BLaER1 (cell line): ENCODE results near the gene KLHL36.

ENCODE experiments used
- H3K27ac ChIP-seq: shearing (Covaris generic); formaldehyde crosslinking; 2 replicates; pipeline ENCODE4 v1.8.1; 2022
- H3K27me3 ChIP-seq: shearing (Covaris generic); formaldehyde crosslinking; 2 replicates; pipeline ENCODE4 v1.8.1; 2022
- H3K36me3 ChIP-seq: shearing (Covaris generic); formaldehyde crosslinking; 2 replicates; pipeline ENCODE4 v1.8.1; 2022
- H3K4me1 ChIP-seq: shearing (Covaris generic); formaldehyde crosslinking; 2 replicates; pipeline ENCODE4 v1.8.1; 2022
- H3K4me2 ChIP-seq: shearing (Covaris generic); formaldehyde crosslinking; 2 replicates; pipeline ENCODE4 v1.8.1; 2022
- H3K4me3 ChIP-seq: shearing (Covaris generic); formaldehyde crosslinking; 2 replicates; pipeline ENCODE4 v1.8.1; 2022
- H3K9ac ChIP-seq: shearing (Covaris generic); formaldehyde crosslinking; 2 replicates; pipeline ENCODE4 v1.8.1; 2022
- H3K9me3 ChIP-seq: shearing (Covaris generic); formaldehyde crosslinking; 2 replicates; pipeline ENCODE4 v1.8.1; 2022
- H4K20me1 ChIP-seq: shearing (Covaris generic); formaldehyde crosslinking; 2 replicates; pipeline ENCODE4 v1.8.1; 2022
- Cebpa-rat ChIP-seq: shearing (Covaris generic); IDR thresholded peaks from 2 replicates; pipeline ENCODE4 v1.8.1; 2022

Gene KLHL36

GRCh38 chr16:84700446-84701300 lies 52.4 kb downstream of the KLHL36 start:
- peaks cover 11% of the 10 kb centered on the region for H3K36me3 ChIP-seq
- H3K4me2 ChIP-seq = peak overlapping the region; percentile 95
- H3K9ac ChIP-seq = peak overlapping the region; percentile 99
- peaks cover 57% of the 10 kb centered on the region for H4K20me1 ChIP-seq
- no peaks in the 10 kb centered on the region for H3K9me3 ChIP-seq
- peak overlapping the region; percentile 100 for H3K4me3 ChIP-seq
- H3K27me3 ChIP-seq = no peaks in the 10 kb centered on the region
- H3K4me1 ChIP-seq = peaks cover 54% of the 10 kb centered on the region
- no peak for TF ChIP-seq Cebpa-rat
- H3K27ac ChIP-seq = peak overlapping the region; percentile 99

DNA sequence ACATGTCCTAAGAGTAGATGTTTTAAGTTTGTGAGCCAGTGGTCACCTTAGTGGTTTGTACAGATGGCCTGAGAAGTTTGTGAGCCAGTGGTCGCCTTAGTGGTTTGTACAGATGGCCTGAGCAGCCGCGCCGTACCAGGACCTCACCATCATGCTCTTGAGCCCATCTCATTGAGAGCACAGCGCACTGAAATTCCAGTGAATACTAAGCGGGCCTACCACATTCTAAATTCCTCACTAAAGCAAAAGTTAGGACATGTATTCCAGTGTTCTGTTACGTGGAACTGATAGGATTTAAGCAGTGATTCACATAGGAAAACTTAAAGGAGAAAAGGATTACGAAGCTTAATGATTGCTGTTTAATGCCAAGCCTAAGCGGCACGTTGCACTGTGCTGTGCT lies 55.4 kb downstream of the KLHL36 start:
- H3K9me3 ChIP-seq = no peaks in the 10 kb centered on the region
- peaks cover 87% of the 10 kb centered on the region for H4K20me1 ChIP-seq
- no peak overlapping the region for H3K27ac ChIP-seq
- peaks cover 31% of the 10 kb centered on the region for H3K36me3 ChIP-seq
- H3K9ac ChIP-seq = 0 out of 2 replicates have a peak overlapping the region, but pooled peaks have one; percentile 2
- TF ChIP-seq Cebpa-rat = no peak
- H3K27me3 ChIP-seq = no peaks in the 10 kb centered on the region
- H3K4me1 ChIP-seq = peaks cover 74% of the 10 kb centered on the region
- no peak overlapping the region for H3K4me3 ChIP-seq
- peak overlapping the region; percentile 20 for H3K4me2 ChIP-seq

DNA sequence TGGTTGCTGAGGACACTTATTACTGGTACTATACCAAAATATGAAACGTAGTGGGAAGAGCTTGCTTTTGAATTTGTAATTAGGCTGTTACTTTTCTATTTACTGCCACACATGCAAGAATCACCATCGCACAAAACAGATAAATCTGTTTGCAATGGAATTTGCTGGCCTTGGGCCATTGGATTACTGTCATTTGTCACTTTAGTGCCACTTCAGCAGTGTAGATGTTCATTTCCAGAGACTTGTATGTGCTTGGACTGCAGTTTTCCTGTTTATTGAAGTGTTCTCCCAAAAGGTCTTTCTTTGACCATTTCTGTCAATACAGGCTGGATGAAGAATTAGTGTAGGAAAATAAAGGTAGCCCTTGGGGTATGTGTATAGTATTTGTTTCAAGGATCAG lies 55.9 kb downstream of the KLHL36 start:
- Histone ChIP-seq H3K36me3 (peaks cover 37% of the 10 kb centered on the region), H3K4me2 (peak overlapping the region; percentile 20), H3K27ac (no peak overlapping the region), H3K9me3 (no peaks in the 10 kb centered on the region), H3K9ac (0 out of 2 replicates have a peak overlapping the region, but pooled peaks have one; percentile 2), H3K4me3 (no peak overlapping the region), H3K27me3 (no peaks in the 10 kb centered on the region), H3K4me1 (peaks cover 75% of the 10 kb centered on the region), H4K20me1 (peaks cover 93% of the 10 kb centered on the region)
- no peak for TF ChIP-seq Cebpa-rat

DNA sequence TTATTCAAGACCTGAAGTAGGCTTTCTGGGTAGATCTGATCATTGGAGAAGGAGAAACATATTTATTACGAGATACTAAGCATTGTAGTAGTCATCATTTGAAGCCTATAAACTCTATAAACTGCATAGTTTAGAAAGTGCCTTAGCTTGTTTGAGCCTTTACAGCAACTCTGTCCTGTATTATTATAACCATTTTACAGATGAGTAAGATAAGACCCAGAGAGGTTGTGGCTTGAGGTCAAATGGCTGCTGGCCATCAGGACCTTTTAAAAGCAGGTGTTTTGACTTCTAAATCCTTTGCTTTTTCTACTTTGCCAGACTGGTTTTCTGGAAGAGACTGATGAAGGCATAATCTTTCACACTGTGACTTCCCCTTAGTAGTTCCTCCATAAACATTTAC lies 58.5 kb downstream of the KLHL36 start:
- Histone ChIP-seq H3K36me3 (peaks cover 62% of the 10 kb centered on the region), H3K9ac (no peak overlapping the region), H4K20me1 (peaks cover 100% of the 10 kb centered on the region), H3K4me3 (no peak overlapping the region), H3K4me2 (no peak overlapping the region), H3K9me3 (no peaks in the 10 kb centered on the region), H3K27ac (no peak overlapping the region), H3K4me1 (peaks cover 89% of the 10 kb centered on the region), H3K27me3 (no peaks in the 10 kb centered on the region)
- no peak for TF ChIP-seq Cebpa-rat

DNA sequence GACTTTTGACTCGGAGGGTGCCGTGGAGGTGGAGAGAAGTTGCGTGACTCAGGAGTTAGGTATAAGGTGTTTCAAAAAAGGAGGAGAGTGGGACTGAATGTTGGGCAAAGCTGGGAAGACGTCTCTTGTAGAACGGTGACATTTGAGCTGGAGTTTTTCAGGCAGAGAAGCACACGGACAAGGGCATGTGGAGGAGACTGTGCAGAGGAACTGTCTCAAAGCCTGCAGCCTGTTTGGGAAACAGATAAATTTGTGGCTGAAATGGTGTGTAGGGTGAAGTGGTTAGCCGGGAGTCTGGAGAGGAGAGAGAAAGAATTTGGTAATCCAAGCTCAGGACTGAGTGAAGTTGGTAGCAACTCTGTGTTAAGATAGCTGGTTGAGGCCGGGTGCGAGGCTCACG lies 61.3 kb downstream of the KLHL36 start:
- Histone ChIP-seq H3K36me3 (peaks cover 75% of the 10 kb centered on the region), H3K4me2 (no peak overlapping the region)

GRCh38 chr16:84710686-84711085 lies 62.4 kb downstream of the KLHL36 start:
- H3K9me3 ChIP-seq = no peaks in the 10 kb centered on the region
- no peak overlapping the region for H3K27ac ChIP-seq
- no peak overlapping the region for H3K4me2 ChIP-seq
- H3K27me3 ChIP-seq = no peaks in the 10 kb centered on the region
- peaks cover 100% of the 10 kb centered on the region for H4K20me1 ChIP-seq
- no peak for TF ChIP-seq Cebpa-rat
- peaks cover 71% of the 10 kb centered on the region for H3K36me3 ChIP-seq
- H3K4me1 ChIP-seq = peaks cover 78% of the 10 kb centered on the region
- H3K4me3 ChIP-seq = no peak overlapping the region
- no peak overlapping the region; the same call in 1 of the 2 replicates for H3K9ac ChIP-seq

More for the DNA sequence above, 61.3 kb downstream of the KLHL36 start:
- no peak overlapping the region for H3K27ac ChIP-seq
- H3K4me3 ChIP-seq = no peak overlapping the region
- TF ChIP-seq Cebpa-rat = no peak
- no peaks in the 10 kb centered on the region for H3K9me3 ChIP-seq
- peaks cover 88% of the 10 kb centered on the region for H3K4me1 ChIP-seq
- no peak overlapping the region for H3K9ac ChIP-seq
- no peaks in the 10 kb centered on the region for H3K27me3 ChIP-seq
- H4K20me1 ChIP-seq = peaks cover 100% of the 10 kb centered on the region
